GM23338 (cell line): ENCODE results near the gene AGAP3. TPM values are rescaled to one million over a fixed set of nuclear protein-coding genes. Genes with fewer than 3 reads are reported as not detected.
A peak's percentile ranks its signal among the peaks of the same experiment; 100 is the strongest.

Experiments
- ATAC-seq: fragments of 200-7000 bp; cut with Tn5 transposase; 3 replicates; pipeline ENCODE4 v1.9.1; 2020
- DNase-seq: peaks from one replicate; pipeline ENCODE4 v3.0.0-alpha.2; 2015; ENCODE audit warnings: low spot score
- H2AFZ ChIP-seq: fragments of 200-600 bp; sonication (generic); 2 replicates; pipeline ENCODE4 v1.8.0; 2016; ENCODE audit warnings: antibody characterized with exemption, mild to moderate bottlenecking, moderate library complexity
- H3F3A ChIP-seq: fragments of 200-600 bp; sonication (generic); replicated peaks from 2 replicates; pipeline ENCODE4 v1.8.0; 2017; ENCODE audit warnings: antibody characterized with exemption, mixed run types, low read depth
- H3K27ac ChIP-seq: fragments of 200-600 bp; sonication (generic); 2 replicates; pipeline ENCODE4 v1.6.1; 2016; ENCODE audit warnings: low read depth
- H3K27me3 ChIP-seq: fragments of 200-600 bp; sonication (generic); 2 replicates; pipeline ENCODE4 v1.8.0; 2016; ENCODE audit warnings: mild to moderate bottlenecking, mixed run types, moderate library complexity; ENCODE audit not compliant: insufficient read depth
- H3K36me3 ChIP-seq: fragments of 200-600 bp; sonication (generic); 2 replicates; pipeline ENCODE4 v1.8.0; 2016; ENCODE audit warnings: mild to moderate bottlenecking; ENCODE audit not compliant: insufficient read depth
- H3K4me1 ChIP-seq: fragments of 200-600 bp; sonication (generic); 2 replicates; pipeline ENCODE4 v1.8.0; 2016; ENCODE audit warnings: mild to moderate bottlenecking, moderate library complexity; ENCODE audit not compliant: insufficient read depth
- H3K4me2 ChIP-seq: fragments of 200-600 bp; sonication (generic); 2 replicates; pipeline ENCODE4 v1.7.1; 2017; ENCODE audit warnings: mixed run types
- H3K4me3 ChIP-seq: fragments of 200-600 bp; sonication (generic); 2 replicates; pipeline ENCODE4 v1.6.1; 2016; ENCODE audit warnings: mixed run types
- H3K79me2 ChIP-seq: fragments of 200-600 bp; sonication (generic); replicated peaks from 2 replicates; pipeline ENCODE4 v1.8.0; 2017; ENCODE audit warnings: mild to moderate bottlenecking; ENCODE audit not compliant: insufficient read depth
- H3K9me2 ChIP-seq: fragments of 200-600 bp; sonication (generic); 2 replicates; pipeline ENCODE4 v1.8.0; 2017; ENCODE audit not compliant: insufficient read depth
- H4K20me1 ChIP-seq: fragments of 200-600 bp; sonication (generic); replicated peaks from 2 replicates; pipeline ENCODE4 v1.8.0; 2017; ENCODE audit warnings: mild to moderate bottlenecking; ENCODE audit not compliant: insufficient read depth
- H3K27ac Mint-ChIP-seq: 2 replicates; pipeline ENCODE4 v1.8.0; 2020; ENCODE audit warnings: inconsistent platforms, mild to moderate bottlenecking, moderate library complexity, mixed read lengths
- H3K27me3 Mint-ChIP-seq: 3 replicates; pipeline ENCODE4 v1.8.0; 2022; ENCODE audit warnings: low read depth, mild to moderate bottlenecking, moderate library complexity, mixed read lengths, inconsistent platforms; ENCODE audit not compliant: insufficient read depth, poor library complexity
- H3K36me3 Mint-ChIP-seq: 3 replicates; pipeline ENCODE4 v1.8.0; 2021; ENCODE audit warnings: low read depth, mild to moderate bottlenecking, inconsistent platforms, moderate library complexity, mixed read lengths
- H3K4me1 Mint-ChIP-seq: 3 replicates; pipeline ENCODE4 v1.8.0; 2020; ENCODE audit warnings: mild to moderate bottlenecking, inconsistent platforms, mixed read lengths
- H3K4me3 Mint-ChIP-seq: 3 replicates; pipeline ENCODE4 v1.8.0; 2021; ENCODE audit warnings: moderate library complexity, mild to moderate bottlenecking, inconsistent platforms, mixed read lengths
- H3K9me3 Mint-ChIP-seq: 3 replicates; pipeline ENCODE4 v1.8.0; 2020; ENCODE audit warnings: moderate library complexity, mild to moderate bottlenecking, inconsistent platforms, mixed read lengths
- EZH2 ChIP-seq: fragments of 200-600 bp; sonication (generic); IDR thresholded peaks from one replicate; pipeline ENCODE4 v1.8.0; 2017; ENCODE audit warnings: antibody characterized with exemption, mild to moderate bottlenecking, low read depth; ENCODE audit not compliant: unreplicated experiment
- EZH2phosphoT487 ChIP-seq: fragments of 200-600 bp; sonication (generic); IDR thresholded peaks from one replicate; pipeline ENCODE4 v1.8.1; 2018; ENCODE audit warnings: antibody characterized with exemption; ENCODE audit not compliant: unreplicated experiment
- POLR2AphosphoS5 ChIP-seq: IDR thresholded peaks from 2 replicates; pipeline ENCODE4 v1.6.1; 2016; ENCODE audit warnings: antibody characterized with exemption, low read depth
- ZNF114 ChIP-seq: fragments of 250-450 bp; sonication (Bioruptor Pico); IDR thresholded peaks from 2 replicates; pipeline ENCODE4 v1.5.0; 2020; ENCODE audit warnings: mild to moderate bottlenecking, moderate library complexity
- polyA plus RNA-seq: library from polyadenylated mRNA; unstranded; fragments of >200 nt; fragmentation: Nextera tagmentation; extraction: Ambion mirVana; gene quantifications from 2 replicates; pipeline ENCODE4 v1.2.1, GENCODE V29; 2016
- total RNA-seq: library from RNA; depleted of rRNA; stranded (reverse); fragments of >200 nt; shearing (Covaris generic); gene quantifications from 2 replicates; pipeline ENCODE4 v1.2.3, GENCODE V29; 2014
- TF ChIP-seq, protein P1 (sequence below): IDR thresholded peaks from one replicate; pipeline ENCODE4 v1.6.1; 2018; ENCODE audit warnings: antibody characterized with exemption; ENCODE audit not compliant: unreplicated experiment
- TF ChIP-seq, protein P2 (sequence below), 2 experiments: fragments of 200-600 bp in 1 of 2; sonication (generic) in 1 of 2; conservative IDR thresholded peaks; 2 replicates each; pipeline versions ENCODE4 v1.5.1 to v1.6.1; 2016 to 2017; ENCODE audit warnings: antibody characterized with exemption in 2 of 2, low read depth in 2 of 2, mild to moderate bottlenecking in 2 of 2, moderate library complexity in 1 of 2

The AGAP3 gene
- total and polyA plus RNA-seq, 2 experiments from 2014 or later = 24.0 to 39.2 TPM

DNA sequence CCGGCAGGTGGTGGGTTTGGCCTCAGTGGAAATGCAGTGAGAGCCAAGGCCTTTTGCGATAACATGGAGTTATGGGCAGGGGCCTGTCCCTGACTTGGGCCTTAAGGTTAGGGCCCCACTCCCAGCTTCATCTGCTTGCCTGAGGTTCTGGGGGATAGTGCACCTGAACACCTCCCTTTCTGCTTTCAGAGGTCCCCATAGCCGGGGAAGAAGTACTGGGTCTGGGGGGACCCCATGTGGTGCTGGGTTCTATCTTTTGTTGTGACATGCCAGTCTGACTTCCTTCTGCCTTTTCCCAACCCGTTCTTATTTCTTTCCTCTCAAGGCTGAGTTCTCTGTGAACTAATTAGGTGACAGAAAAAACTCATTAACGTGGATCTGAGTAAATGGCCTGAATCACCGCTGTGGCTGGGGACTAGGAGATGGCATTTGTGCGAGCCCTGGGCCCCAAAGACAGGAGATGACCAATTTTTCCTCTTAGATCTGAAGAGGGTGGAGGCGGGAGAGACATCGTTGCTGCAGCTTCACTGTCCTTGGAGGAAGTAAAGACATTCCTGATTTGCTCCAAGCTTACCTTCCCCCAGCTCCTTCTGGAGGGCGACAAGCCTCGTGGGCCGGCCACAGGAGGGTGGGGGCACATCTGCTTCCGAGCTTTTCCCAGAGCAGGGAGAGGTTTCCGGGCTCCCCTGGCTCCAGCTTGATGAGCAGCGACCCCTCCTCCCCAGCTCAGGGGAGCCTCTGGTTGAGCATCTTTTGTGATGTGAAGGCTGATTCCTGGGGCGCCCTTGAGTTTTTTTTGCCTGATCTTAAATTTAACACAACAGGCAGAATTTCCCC, 2.0 kb downstream of the AGAP3 start:
- 0 out of 2 replicates have a peak, but pooled peaks have one; percentile 28 for TF ChIP-seq POLR2AphosphoS5
- TF ChIP-seq, protein P1, sequence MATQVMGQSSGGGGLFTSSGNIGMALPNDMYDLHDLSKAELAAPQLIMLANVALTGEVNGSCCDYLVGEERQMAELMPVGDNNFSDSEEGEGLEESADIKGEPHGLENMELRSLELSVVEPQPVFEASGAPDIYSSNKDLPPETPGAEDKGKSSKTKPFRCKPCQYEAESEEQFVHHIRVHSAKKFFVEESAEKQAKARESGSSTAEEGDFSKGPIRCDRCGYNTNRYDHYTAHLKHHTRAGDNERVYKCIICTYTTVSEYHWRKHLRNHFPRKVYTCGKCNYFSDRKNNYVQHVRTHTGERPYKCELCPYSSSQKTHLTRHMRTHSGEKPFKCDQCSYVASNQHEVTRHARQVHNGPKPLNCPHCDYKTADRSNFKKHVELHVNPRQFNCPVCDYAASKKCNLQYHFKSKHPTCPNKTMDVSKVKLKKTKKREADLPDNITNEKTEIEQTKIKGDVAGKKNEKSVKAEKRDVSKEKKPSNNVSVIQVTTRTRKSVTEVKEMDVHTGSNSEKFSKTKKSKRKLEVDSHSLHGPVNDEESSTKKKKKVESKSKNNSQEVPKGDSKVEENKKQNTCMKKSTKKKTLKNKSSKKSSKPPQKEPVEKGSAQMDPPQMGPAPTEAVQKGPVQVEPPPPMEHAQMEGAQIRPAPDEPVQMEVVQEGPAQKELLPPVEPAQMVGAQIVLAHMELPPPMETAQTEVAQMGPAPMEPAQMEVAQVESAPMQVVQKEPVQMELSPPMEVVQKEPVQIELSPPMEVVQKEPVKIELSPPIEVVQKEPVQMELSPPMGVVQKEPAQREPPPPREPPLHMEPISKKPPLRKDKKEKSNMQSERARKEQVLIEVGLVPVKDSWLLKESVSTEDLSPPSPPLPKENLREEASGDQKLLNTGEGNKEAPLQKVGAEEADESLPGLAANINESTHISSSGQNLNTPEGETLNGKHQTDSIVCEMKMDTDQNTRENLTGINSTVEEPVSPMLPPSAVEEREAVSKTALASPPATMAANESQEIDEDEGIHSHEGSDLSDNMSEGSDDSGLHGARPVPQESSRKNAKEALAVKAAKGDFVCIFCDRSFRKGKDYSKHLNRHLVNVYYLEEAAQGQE = no peak
- Mint-ChIP-seq H3K27me3 (peaks cover 46% of the 10 kb centered on the region), H3K9me3 (no peaks in the 10 kb centered on the region), H3K4me1 (peaks cover 43% of the 10 kb centered on the region), H3K27ac (no peak overlapping the region), H3K36me3 (peaks cover 15% of the 10 kb centered on the region), H3K4me3 (peak overlapping the region; percentile 76)
- peaks cover 20% of the 10 kb centered on the region for H3F3A ChIP-seq
- peak overlapping the region; percentile 88 for H3K4me3 ChIP-seq
- H4K20me1 ChIP-seq = peaks cover 55% of the 10 kb centered on the region
- peak overlapping the region; percentile 98 for H3K4me2 ChIP-seq
- no peaks in the 10 kb centered on the region for H3K9me2 ChIP-seq
- ATAC-seq (peak; percentile 5), DNase-seq (peak; percentile 53)
- peaks cover 60% of the 10 kb centered on the region for H3K79me2 ChIP-seq
- H3K27ac ChIP-seq = no peak overlapping the region
- H3K4me1 ChIP-seq = peaks cover 34% of the 10 kb centered on the region
- peaks cover 53% of the 10 kb centered on the region for H3K27me3 ChIP-seq
- no peaks in the 10 kb centered on the region for H3K36me3 ChIP-seq
- no peak overlapping the region for H2AFZ ChIP-seq

DNA sequence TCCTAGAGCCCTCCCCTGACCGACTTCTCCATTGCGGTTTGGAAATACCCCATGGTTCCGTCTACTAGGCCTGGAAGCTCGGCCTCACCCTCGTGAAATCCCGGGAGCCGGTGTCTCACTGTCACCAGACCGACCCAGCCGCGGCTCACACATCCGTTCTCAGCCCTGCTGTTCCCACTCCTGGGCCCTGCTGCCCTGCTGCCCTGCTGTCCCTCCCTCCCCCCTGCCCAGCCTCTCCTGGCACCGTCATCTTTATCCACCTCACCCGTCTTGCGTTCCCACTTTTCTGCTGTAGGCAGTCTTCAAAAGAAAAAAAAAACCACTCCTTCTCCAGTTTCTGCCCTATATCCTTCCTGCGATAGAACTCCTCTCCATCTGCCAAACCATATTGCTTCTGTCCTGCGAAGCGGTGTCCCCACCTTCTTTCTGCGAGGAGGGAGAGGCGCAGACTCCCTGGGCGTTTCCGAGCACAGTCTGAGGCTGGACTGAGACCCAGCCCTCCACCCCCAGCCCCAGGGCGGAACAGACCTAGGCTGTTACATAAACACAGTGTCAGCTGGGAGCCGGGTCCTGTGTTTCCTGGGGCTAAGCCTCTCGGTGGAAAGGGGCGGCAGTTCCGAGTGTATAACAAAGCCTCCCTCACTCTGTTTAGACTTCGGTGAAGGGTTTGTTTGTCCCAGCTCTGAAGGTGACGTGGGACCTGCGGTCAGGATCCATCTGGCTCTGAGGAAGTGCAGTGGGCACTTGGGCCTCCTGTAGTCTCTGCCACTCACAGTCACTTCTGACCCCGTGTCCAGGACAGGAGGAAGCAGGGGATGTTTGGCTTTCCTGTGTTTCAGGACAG, 2.8 kb downstream of the AGAP3 start:
- Histone ChIP-seq H4K20me1 (peaks cover 63% of the 10 kb centered on the region), H3K36me3 (no peaks in the 10 kb centered on the region), H3K4me2 (peak overlapping the region; percentile 98), H3K27ac (no peak overlapping the region), H3K79me2 (peaks cover 68% of the 10 kb centered on the region), H3K4me3 (peak overlapping the region; percentile 88), H3K27me3 (peaks cover 47% of the 10 kb centered on the region), H2AFZ (no peak overlapping the region), H3K4me1 (peaks cover 29% of the 10 kb centered on the region), H3K9me2 (no peaks in the 10 kb centered on the region), H3F3A (peaks cover 20% of the 10 kb centered on the region)
- H3K36me3 Mint-ChIP-seq = peaks cover 15% of the 10 kb centered on the region
- DNase-seq = peak; percentile 61
- H3K9me3 Mint-ChIP-seq = no peaks in the 10 kb centered on the region
- peak; percentile 24 for ATAC-seq
- no peak overlapping the region for H3K27ac Mint-ChIP-seq
- peaks cover 48% of the 10 kb centered on the region for H3K4me1 Mint-ChIP-seq
- H3K27me3 Mint-ChIP-seq = peaks cover 46% of the 10 kb centered on the region
- peak overlapping the region; percentile 76 for H3K4me3 Mint-ChIP-seq
- TF ChIP-seq, protein P2, sequence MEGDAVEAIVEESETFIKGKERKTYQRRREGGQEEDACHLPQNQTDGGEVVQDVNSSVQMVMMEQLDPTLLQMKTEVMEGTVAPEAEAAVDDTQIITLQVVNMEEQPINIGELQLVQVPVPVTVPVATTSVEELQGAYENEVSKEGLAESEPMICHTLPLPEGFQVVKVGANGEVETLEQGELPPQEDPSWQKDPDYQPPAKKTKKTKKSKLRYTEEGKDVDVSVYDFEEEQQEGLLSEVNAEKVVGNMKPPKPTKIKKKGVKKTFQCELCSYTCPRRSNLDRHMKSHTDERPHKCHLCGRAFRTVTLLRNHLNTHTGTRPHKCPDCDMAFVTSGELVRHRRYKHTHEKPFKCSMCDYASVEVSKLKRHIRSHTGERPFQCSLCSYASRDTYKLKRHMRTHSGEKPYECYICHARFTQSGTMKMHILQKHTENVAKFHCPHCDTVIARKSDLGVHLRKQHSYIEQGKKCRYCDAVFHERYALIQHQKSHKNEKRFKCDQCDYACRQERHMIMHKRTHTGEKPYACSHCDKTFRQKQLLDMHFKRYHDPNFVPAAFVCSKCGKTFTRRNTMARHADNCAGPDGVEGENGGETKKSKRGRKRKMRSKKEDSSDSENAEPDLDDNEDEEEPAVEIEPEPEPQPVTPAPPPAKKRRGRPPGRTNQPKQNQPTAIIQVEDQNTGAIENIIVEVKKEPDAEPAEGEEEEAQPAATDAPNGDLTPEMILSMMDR (conservative IDR thresholded peaks at IDR 0.05; ENCODE audit: low read depth in 2 of 2) = no peak
- TF ChIP-seq ZNF114 (no peak), EZH2 (no peak), POLR2AphosphoS5 (0 out of 2 replicates have a peak, but pooled peaks have one; percentile 28), EZH2phosphoT487 (no peak)
- TF ChIP-seq, protein P1 = no peak
